MCF 10A (cell line): ENCODE results near the gene PLEKHA5. TPM values are rescaled to one million over a fixed set of nuclear protein-coding genes. Genes with fewer than 3 reads are reported as not detected.
"Not testable (repeated sequence)": the region's sequence is repeated elsewhere in the genome, so short reads cannot be mapped to it uniquely, and the experiment has no call there.

Experiments
- BruUV-seq: library from RNA; stranded (reverse); fragments of 400-500 nt; replicated peaks from 2 replicates; lab custom pipeline; 2021; lab: Mats Ljungman, UMichigan
- CTCF ChIA-PET: fragments of 300-600 bp; sonication (Branson Sonifier 250); formaldehyde crosslinking; extraction: SDS; loops from one replicate; lab custom pipeline; 2021; ENCODE audit warnings: antibody characterized with exemption, inconsistent platforms; lab: Yijun Ruan, JAX
- POLR2A ChIA-PET: fragments of 300-600, 350-650 bp; sonication (Branson Sonifier 250); formaldehyde crosslinking; extraction: SDS; loops from one replicate; lab custom pipeline; 2020; ENCODE audit warnings: antibody characterized with exemption, inconsistent platforms; lab: Yijun Ruan, JAX
- DNase-seq: peaks from one replicate; pipeline ENCODE4 v3.0.0-alpha.2; 2018; ENCODE audit not compliant: unreplicated experiment
- H3K27ac Mint-ChIP-seq: one replicate; pipeline ENCODE4 v1.8.0; 2022; ENCODE audit warnings: mild to moderate bottlenecking, low read depth, mixed read lengths; ENCODE audit not compliant: unreplicated experiment
- H3K27me3 Mint-ChIP-seq: one replicate; pipeline ENCODE4 v1.8.0; 2022; ENCODE audit warnings: mixed read lengths; ENCODE audit not compliant: insufficient read depth, unreplicated experiment
- H3K36me3 Mint-ChIP-seq: one replicate; pipeline ENCODE4 v1.8.0; 2022; ENCODE audit warnings: mild to moderate bottlenecking, moderate library complexity, mixed read lengths; ENCODE audit not compliant: insufficient read depth, unreplicated experiment
- H3K4me1 Mint-ChIP-seq: one replicate; pipeline ENCODE4 v1.8.0; 2022; ENCODE audit warnings: mixed read lengths; ENCODE audit not compliant: insufficient read depth, unreplicated experiment
- H3K4me3 Mint-ChIP-seq: one replicate; pipeline ENCODE4 v1.8.0; 2022; ENCODE audit warnings: mild to moderate bottlenecking, moderate library complexity, mixed read lengths; ENCODE audit not compliant: unreplicated experiment
- H3K9me3 Mint-ChIP-seq: one replicate; pipeline ENCODE4 v1.8.0; 2022; ENCODE audit warnings: mixed read lengths; ENCODE audit not compliant: unreplicated experiment
- intact Hi-C: fragments of 100-400 bp; cut with micrococcal nuclease; formaldehyde crosslinking; loops from 2 replicates; pipeline ENCODE4 v1.14.1; 2022
- total RNA-seq: library from RNA; stranded (reverse); gene quantifications from 2 replicates; pipeline ENCODE4 v1.2.3, GENCODE V29; 2022
- TF ChIP-seq, protein P1 (sequence below): fragments of 200-600 bp; IDR thresholded peaks from one replicate; pipeline ENCODE4 v1.8.0; 2022; ENCODE audit warnings: antibody characterized with exemption, mild to moderate bottlenecking; ENCODE audit not compliant: unreplicated experiment

PLEKHA5 gene
- total RNA-seq, 1 experiment from 2014 or later, result 25.2 TPM

DNA sequence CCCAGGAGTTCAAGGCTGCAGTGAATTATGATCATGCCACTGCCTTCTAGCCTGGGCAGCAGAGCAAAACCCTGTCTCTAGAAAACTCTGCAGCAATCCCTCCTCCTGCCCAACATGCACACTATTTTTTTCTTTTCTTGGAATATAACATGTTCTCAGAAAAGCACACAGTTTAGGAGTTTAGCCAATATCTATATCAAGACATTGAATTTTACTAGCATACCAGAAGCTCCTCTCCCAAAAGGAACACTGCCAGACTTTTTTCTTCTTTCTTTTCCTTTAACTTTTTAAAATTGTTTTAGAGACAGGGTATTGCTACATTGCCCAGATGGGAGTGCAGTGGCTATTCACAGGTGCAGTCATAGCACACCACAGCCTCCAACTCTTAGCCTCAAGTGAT, 202.7 kb downstream of the PLEKHA5 start:
- ChIA-PET CTCF (interaction anchor here (1.1 kb wide), 1 partner anchor 11 kb away, joined by 3 read pairs; no protein-coding TSS in a partner anchor), POLR2A (no interaction called here)
- Mint-ChIP-seq H3K27ac (no peak overlapping the region), H3K9me3 (no peaks in the 10 kb centered on the region), H3K27me3 (no peaks in the 10 kb centered on the region), H3K4me3 (no peak overlapping the region), H3K4me1 (no peaks in the 10 kb centered on the region), H3K36me3 (peaks cover 31% of the 10 kb centered on the region)
- BruUV-seq, result no TSS peak
- intact Hi-C loops, result no loop called here
- TF ChIP-seq, protein P1, sequence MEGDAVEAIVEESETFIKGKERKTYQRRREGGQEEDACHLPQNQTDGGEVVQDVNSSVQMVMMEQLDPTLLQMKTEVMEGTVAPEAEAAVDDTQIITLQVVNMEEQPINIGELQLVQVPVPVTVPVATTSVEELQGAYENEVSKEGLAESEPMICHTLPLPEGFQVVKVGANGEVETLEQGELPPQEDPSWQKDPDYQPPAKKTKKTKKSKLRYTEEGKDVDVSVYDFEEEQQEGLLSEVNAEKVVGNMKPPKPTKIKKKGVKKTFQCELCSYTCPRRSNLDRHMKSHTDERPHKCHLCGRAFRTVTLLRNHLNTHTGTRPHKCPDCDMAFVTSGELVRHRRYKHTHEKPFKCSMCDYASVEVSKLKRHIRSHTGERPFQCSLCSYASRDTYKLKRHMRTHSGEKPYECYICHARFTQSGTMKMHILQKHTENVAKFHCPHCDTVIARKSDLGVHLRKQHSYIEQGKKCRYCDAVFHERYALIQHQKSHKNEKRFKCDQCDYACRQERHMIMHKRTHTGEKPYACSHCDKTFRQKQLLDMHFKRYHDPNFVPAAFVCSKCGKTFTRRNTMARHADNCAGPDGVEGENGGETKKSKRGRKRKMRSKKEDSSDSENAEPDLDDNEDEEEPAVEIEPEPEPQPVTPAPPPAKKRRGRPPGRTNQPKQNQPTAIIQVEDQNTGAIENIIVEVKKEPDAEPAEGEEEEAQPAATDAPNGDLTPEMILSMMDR, result no peak
- DNase-seq, result no peak

DNA sequence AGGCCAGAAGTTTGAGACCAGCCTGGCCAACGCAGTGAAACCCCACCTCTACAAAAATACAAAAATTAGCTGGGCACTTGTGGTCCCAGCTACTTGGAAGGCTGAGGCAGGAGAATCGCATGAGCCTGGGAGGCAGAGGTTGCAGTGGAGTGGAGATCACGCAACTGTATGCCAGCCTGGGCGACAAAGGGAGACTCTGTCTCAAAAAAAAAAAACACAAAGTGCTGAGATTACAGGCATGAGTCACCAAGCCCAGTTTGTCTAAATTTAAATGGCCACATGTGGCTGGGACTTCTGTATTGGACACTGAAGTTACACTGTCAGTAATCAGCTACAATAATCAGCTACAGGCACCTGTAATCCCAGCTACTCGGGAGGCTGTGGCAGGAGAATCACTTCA, 208.9 kb downstream of the PLEKHA5 start:
- no peaks in the 10 kb centered on the region for H3K9me3 Mint-ChIP-seq
- CTCF ChIA-PET, result interaction anchor here (0.6 kb wide), 1 partner anchor 16 kb away, joined by 4 read pairs; no protein-coding TSS in a partner anchor
- no TSS peak for BruUV-seq

GRCh38 chr12:19350850-19351249, 221.3 kb downstream of the PLEKHA5 start:
- H3K4me3 Mint-ChIP-seq, H3K4me1 Mint-ChIP-seq, intact Hi-C loops, POLR2A ChIA-PET, H3K27me3 Mint-ChIP-seq, BruUV-seq, H3K9me3 Mint-ChIP-seq, DNase-seq: not testable (repeated sequence)
- CTCF ChIA-PET, result interaction anchor here (0.6 to 0.7 kb wide), 2 partner anchors 35 to 796 kb away, joined by 3 read pairs; no protein-coding TSS in a partner anchor
- peak overlapping the region; percentile 42 for H3K27ac Mint-ChIP-seq
- peaks cover 76% of the 10 kb centered on the region for H3K36me3 Mint-ChIP-seq

More for the DNA sequence above, 208.9 kb downstream of the PLEKHA5 start:
- H3K4me1 Mint-ChIP-seq, result no peaks in the 10 kb centered on the region
- TF ChIP-seq, protein P1, result no peak
- H3K27ac Mint-ChIP-seq, result no peak overlapping the region
- DNase-seq, result peak; percentile 8
- H3K36me3 Mint-ChIP-seq, result peaks cover 36% of the 10 kb centered on the region
- intact Hi-C loops, result no loop called here
- H3K4me3 Mint-ChIP-seq, result no peak overlapping the region
- no peaks in the 10 kb centered on the region for H3K27me3 Mint-ChIP-seq
- POLR2A ChIA-PET, result interaction anchor here (0.7 kb wide), 1 partner anchor 15 kb away, joined by 3 read pairs; no protein-coding TSS in a partner anchor

GRCh38 chr12:19351346-19351745, 221.8 kb downstream of the PLEKHA5 start:
- no peak for DNase-seq
- no TSS peak for BruUV-seq
- no peaks in the 10 kb centered on the region for H3K4me1 Mint-ChIP-seq
- TF ChIP-seq, protein P1, result no peak
- H3K4me3 Mint-ChIP-seq, result no peak overlapping the region
- intact Hi-C loops, result no loop called here
- H3K36me3 Mint-ChIP-seq, result peaks cover 81% of the 10 kb centered on the region
- H3K27me3 Mint-ChIP-seq, result no peaks in the 10 kb centered on the region
- POLR2A ChIA-PET, result no interaction called here
- CTCF ChIA-PET, result interaction anchor here (0.6 to 0.7 kb wide), 2 partner anchors 35 to 797 kb away, joined by 3 read pairs; no protein-coding TSS in a partner anchor
- no peaks in the 10 kb centered on the region for H3K9me3 Mint-ChIP-seq
- H3K27ac Mint-ChIP-seq, result peak overlapping the region; percentile 42
